C4-2B (cell line): ENCODE measurements around the gene DHDDS.

ENCODE experiments used
- H3K27ac ChIP-seq: fragments of 450-650 bp; 2 replicates; pipeline ENCODE4 v1.5.1; 2017
- CTCF ChIP-seq: fragments of 450-650 bp; conservative IDR thresholded peaks from 2 replicates; pipeline ENCODE4 v1.5.1; 2017; ENCODE audit warnings: mild to moderate bottlenecking
- ZFX ChIP-seq: fragments of 450-650 bp; IDR thresholded peaks from 2 replicates; pipeline ENCODE4 v1.6.1; 2017

The DHDDS gene

GRCh38 chr1:26476958-26477357, 44.8 kb downstream of the DHDDS start:
- TF ChIP-seq ZFX: no peak
- TF ChIP-seq CTCF: no peak
- H3K27ac ChIP-seq: no peak overlapping the region

GRCh38 chr1:26477446-26478152, 45.5 kb downstream of the DHDDS start:
- no peak overlapping the region for H3K27ac ChIP-seq

GRCh38 chr1:26478159-26478558, 46.0 kb downstream of the DHDDS start:
- no peak for TF ChIP-seq ZFX
- TF ChIP-seq CTCF: no peak
- no peak overlapping the region for H3K27ac ChIP-seq

More at GRCh38 chr1:26477446-26478152, 45.5 kb downstream of the DHDDS start:
- no peak for TF ChIP-seq CTCF
- no peak for TF ChIP-seq ZFX

- TF ChIP-seq CTCF (no peak), ZFX (no peak)
- no peak overlapping the region for H3K27ac ChIP-seq
Measured at GRCh38 chr1:26478988-26479387, 46.9 kb downstream of the DHDDS start.

GRCh38 chr1:26482921-26483320, 50.8 kb downstream of the DHDDS start:
- no peak overlapping the region for H3K27ac ChIP-seq
- TF ChIP-seq CTCF (no peak), ZFX (no peak)

- no peak overlapping the region for H3K27ac ChIP-seq
- no peak for TF ChIP-seq ZFX
- TF ChIP-seq CTCF: no peak
Measured at GRCh38 chr1:26483980-26484379, 51.9 kb downstream of the DHDDS start.

GRCh38 chr1:26490155-26490554, 58.0 kb downstream of the DHDDS start:
- no peak for TF ChIP-seq ZFX
- TF ChIP-seq CTCF: no peak
- H3K27ac ChIP-seq: no peak overlapping the region
